Left kidney (tissue), 1 donor: Measurements from ENCODE around the gene AASDH. TPM values are rescaled to one million over a fixed set of nuclear protein-coding genes. Genes with fewer than 3 reads are reported as not detected.

Experiments used
- polyA plus RNA-seq: library from polyadenylated mRNA; unstranded; fragments of 120-200 nt; gene quantifications from one replicate; pipeline ENCODE4 v1.2.1, GENCODE V29; 2013; ENCODE audit not compliant: insufficient read length

The AASDH gene
- polyA plus RNA-seq, 1 donor = 32.1 TPM

Other genes starting within 250 kb of the AASDH start
- gene PPAT, start 48.1 kb upstream of the AASDH start, polyA plus RNA-seq = 29.0 TPM
- 138 TPM for gene PAICS, start 48.8 kb upstream of the AASDH start, polyA plus RNA-seq
- 155 TPM for gene SRP72, start 80.1 kb upstream of the AASDH start, polyA plus RNA-seq
- 0.45 TPM for gene ARL9, start 118.3 kb upstream of the AASDH start, polyA plus RNA-seq